ENCODE measurements around the gene TNIK. TPM values are rescaled to one million over a fixed set of nuclear protein-coding genes. Genes with fewer than 3 reads are reported as not detected.

Gene TNIK
- total and polyA plus RNA-seq, 2 of the 13 experiments (the other 11 are each of a cell fraction or from before 2014, with no cell fraction given): 0.15 to 0.22 TPM

DNA sequence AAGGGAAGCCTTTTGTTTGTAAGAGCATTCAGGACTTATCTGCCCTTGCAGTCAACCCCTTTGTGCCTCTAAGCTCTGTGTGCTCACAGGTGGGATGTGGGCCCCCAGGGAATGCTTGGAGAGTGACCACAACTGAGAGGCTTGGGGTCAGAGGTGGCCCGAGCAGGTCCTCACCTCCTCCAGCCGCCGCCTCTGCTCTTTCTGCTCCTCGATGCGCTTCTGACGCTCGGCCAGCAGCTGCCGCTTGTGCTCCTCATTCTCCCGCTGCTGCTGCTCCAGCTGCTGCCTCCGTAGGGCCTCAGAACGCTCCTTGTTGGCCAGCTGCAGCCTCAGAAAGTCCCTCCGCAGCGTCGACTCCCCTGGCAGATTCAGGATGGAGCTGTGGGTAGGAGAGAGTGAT, 302.9 kb downstream of the TNIK start (continued):
- TF ChIP-seq ESRRA (CRISPR knock-in tag; IDR thresholded peaks at IDR 0.05; ENCODE audit: low read depth) (no peak), ZC3H13 (CRISPR knock-in tag; IDR thresholded peaks at IDR 0.05) (no peak), NFE2 (CRISPR knock-in tag; IDR thresholded peaks at IDR 0.05) (no peak), ZNF251 (CRISPR knock-in tag; IDR thresholded peaks at IDR 0.05) (no peak), ZFP37 (CRISPR knock-in tag; IDR thresholded peaks at IDR 0.05; ENCODE audit: borderline replicate concordance) (no peak), NFRKB (IDR thresholded peaks at IDR 0.05) (no peak), MLLT10 (CRISPR knock-in tag; IDR thresholded peaks at IDR 0.05) (no peak), HNF4G (IDR thresholded peaks at IDR 0.05; ENCODE audit: borderline replicate concordance, low read depth, low read length) (no peak), HNF4G (CRISPR knock-in tag; IDR thresholded peaks at IDR 0.05; ENCODE audit: borderline replicate concordance, low read depth) (no peak), ZNF382 (CRISPR knock-in tag; IDR thresholded peaks at IDR 0.05; ENCODE audit: borderline replicate concordance) (no peak), ELF4 (CRISPR knock-in tag; IDR thresholded peaks at IDR 0.05; ENCODE audit: borderline replicate concordance) (no peak), TCF7 (IDR thresholded peaks at IDR 0.05; ENCODE audit: low read depth) (peak; percentile 78), ZNF598 (CRISPR knock-in tag; IDR thresholded peaks at IDR 0.05; ENCODE audit: borderline replicate concordance) (no peak), NFYB (CRISPR knock-in tag; IDR thresholded peaks at IDR 0.05) (no peak), IRX3 (CRISPR knock-in tag; IDR thresholded peaks at IDR 0.05; ENCODE audit: borderline replicate concordance, low read depth) (no peak), NFIB (CRISPR knock-in tag; IDR thresholded peaks at IDR 0.05; ENCODE audit: borderline replicate concordance) (no peak), RFX1 (IDR thresholded peaks at IDR 0.05) (no peak), ZNF563 (CRISPR knock-in tag; IDR thresholded peaks at IDR 0.05) (no peak), IKZF4 (CRISPR knock-in tag; IDR thresholded peaks at IDR 0.05; ENCODE audit: borderline replicate concordance, low read depth, not compliant biosample characterization) (no peak), ZNF788 (CRISPR knock-in tag; IDR thresholded peaks at IDR 0.05; ENCODE audit: borderline replicate concordance) (no peak)
- TF ChIP-seq, protein P1, sequence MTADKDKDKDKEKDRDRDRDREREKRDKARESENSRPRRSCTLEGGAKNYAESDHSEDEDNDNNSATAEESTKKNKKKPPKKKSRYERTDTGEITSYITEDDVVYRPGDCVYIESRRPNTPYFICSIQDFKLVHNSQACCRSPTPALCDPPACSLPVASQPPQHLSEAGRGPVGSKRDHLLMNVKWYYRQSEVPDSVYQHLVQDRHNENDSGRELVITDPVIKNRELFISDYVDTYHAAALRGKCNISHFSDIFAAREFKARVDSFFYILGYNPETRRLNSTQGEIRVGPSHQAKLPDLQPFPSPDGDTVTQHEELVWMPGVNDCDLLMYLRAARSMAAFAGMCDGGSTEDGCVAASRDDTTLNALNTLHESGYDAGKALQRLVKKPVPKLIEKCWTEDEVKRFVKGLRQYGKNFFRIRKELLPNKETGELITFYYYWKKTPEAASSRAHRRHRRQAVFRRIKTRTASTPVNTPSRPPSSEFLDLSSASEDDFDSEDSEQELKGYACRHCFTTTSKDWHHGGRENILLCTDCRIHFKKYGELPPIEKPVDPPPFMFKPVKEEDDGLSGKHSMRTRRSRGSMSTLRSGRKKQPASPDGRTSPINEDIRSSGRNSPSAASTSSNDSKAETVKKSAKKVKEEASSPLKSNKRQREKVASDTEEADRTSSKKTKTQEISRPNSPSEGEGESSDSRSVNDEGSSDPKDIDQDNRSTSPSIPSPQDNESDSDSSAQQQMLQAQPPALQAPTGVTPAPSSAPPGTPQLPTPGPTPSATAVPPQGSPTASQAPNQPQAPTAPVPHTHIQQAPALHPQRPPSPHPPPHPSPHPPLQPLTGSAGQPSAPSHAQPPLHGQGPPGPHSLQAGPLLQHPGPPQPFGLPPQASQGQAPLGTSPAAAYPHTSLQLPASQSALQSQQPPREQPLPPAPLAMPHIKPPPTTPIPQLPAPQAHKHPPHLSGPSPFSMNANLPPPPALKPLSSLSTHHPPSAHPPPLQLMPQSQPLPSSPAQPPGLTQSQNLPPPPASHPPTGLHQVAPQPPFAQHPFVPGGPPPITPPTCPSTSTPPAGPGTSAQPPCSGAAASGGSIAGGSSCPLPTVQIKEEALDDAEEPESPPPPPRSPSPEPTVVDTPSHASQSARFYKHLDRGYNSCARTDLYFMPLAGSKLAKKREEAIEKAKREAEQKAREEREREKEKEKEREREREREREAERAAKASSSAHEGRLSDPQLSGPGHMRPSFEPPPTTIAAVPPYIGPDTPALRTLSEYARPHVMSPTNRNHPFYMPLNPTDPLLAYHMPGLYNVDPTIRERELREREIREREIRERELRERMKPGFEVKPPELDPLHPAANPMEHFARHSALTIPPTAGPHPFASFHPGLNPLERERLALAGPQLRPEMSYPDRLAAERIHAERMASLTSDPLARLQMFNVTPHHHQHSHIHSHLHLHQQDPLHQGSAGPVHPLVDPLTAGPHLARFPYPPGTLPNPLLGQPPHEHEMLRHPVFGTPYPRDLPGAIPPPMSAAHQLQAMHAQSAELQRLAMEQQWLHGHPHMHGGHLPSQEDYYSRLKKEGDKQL (CRISPR knock-in tag; IDR thresholded peaks at IDR 0.05; ENCODE audit: low read depth): no peak; the same call in 1 of the 2 replicates
- TF ChIP-seq, protein P2, sequence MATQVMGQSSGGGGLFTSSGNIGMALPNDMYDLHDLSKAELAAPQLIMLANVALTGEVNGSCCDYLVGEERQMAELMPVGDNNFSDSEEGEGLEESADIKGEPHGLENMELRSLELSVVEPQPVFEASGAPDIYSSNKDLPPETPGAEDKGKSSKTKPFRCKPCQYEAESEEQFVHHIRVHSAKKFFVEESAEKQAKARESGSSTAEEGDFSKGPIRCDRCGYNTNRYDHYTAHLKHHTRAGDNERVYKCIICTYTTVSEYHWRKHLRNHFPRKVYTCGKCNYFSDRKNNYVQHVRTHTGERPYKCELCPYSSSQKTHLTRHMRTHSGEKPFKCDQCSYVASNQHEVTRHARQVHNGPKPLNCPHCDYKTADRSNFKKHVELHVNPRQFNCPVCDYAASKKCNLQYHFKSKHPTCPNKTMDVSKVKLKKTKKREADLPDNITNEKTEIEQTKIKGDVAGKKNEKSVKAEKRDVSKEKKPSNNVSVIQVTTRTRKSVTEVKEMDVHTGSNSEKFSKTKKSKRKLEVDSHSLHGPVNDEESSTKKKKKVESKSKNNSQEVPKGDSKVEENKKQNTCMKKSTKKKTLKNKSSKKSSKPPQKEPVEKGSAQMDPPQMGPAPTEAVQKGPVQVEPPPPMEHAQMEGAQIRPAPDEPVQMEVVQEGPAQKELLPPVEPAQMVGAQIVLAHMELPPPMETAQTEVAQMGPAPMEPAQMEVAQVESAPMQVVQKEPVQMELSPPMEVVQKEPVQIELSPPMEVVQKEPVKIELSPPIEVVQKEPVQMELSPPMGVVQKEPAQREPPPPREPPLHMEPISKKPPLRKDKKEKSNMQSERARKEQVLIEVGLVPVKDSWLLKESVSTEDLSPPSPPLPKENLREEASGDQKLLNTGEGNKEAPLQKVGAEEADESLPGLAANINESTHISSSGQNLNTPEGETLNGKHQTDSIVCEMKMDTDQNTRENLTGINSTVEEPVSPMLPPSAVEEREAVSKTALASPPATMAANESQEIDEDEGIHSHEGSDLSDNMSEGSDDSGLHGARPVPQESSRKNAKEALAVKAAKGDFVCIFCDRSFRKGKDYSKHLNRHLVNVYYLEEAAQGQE (IDR thresholded peaks at IDR 0.05; ENCODE audit: borderline replicate concordance in 1 of 2, low read depth in 1 of 2, low read length in 2 of 2): no peak

All from HepG2 (cell line).